Kidney (tissue), 14 donors: Measurements from ENCODE around the gene MT1G. TPM values are rescaled to one million over a fixed set of nuclear protein-coding genes. Genes with fewer than 3 reads are reported as not detected.

Experiments used
- DNase-seq, 5 donors: peaks; one replicate each; pipeline ENCODE4 v3.0.0-alpha.2; 2013 to 2020
- FAIRE-seq: peaks from 2 replicates; lab custom pipeline; 2012; peaks lifted over from hg19 to GRCh38; lab: Jason Lieb, UNC
- H3K27ac ChIP-seq, 2 donors: one replicate each; pipeline ENCODE4 v1.7.0; 2013; ENCODE audit warnings: low read depth in 2 of 2, low read length in 2 of 2, inconsistent platforms in 1 of 2
- H3K27me3 ChIP-seq: one replicate; pipeline ENCODE4 v1.7.1; 2013; ENCODE audit warnings: low read length, inconsistent platforms; ENCODE audit not compliant: control insufficient read depth, insufficient read depth
- H3K36me3 ChIP-seq, 3 donors: one replicate each; pipeline versions ENCODE4 v1.7.0 to v1.7.1; 2013; ENCODE audit warnings: low read length in 3 of 3, control low read depth in 1 of 3, inconsistent platforms in 1 of 3; ENCODE audit not compliant: insufficient read depth in 3 of 3, control insufficient read depth in 2 of 3
- H3K4me1 ChIP-seq, 3 donors: one replicate each; pipeline versions ENCODE4 v1.7.0 to v1.7.1; 2013; ENCODE audit warnings: low read length in 3 of 3, inconsistent platforms in 1 of 3, low read depth in 1 of 3; ENCODE audit not compliant: control insufficient read depth in 2 of 3, insufficient read depth in 2 of 3
- H3K4me3 ChIP-seq, 3 donors: one replicate each; pipeline versions ENCODE4 v1.7.0 to v1.8.1; 2013; ENCODE audit warnings: low read length in 3 of 3, control low read depth in 1 of 3, inconsistent platforms in 1 of 3
- H3K9ac ChIP-seq, 3 donors: one replicate each; pipeline versions ENCODE4 v1.7.0 to v1.7.1; 2013; ENCODE audit warnings: low read length in 3 of 3, control low read depth in 1 of 3, inconsistent platforms in 1 of 3
- H3K9me3 ChIP-seq, 3 donors: one replicate each; pipeline versions ENCODE4 v1.7.0 to v1.7.1; 2013; ENCODE audit warnings: low read length in 3 of 3, control low read depth in 1 of 3, inconsistent platforms in 1 of 3; ENCODE audit not compliant: control insufficient read depth in 2 of 3, insufficient read depth in 1 of 3
- intact Hi-C: fragments of 100-400 bp; cut with DNase I; formaldehyde crosslinking; loops from one replicate; pipeline ENCODE4 v1.11.1; 2022
- polyA plus RNA-seq: library from polyadenylated mRNA; stranded (reverse); fragments of 350-450 nt; fragmentation: Illumina TruSeq; extraction: RNeasy Lipid Tissue Mini Kit (QIAGEN cat#74804); gene quantifications from one replicate; pipeline ENCODE4 v1.2.3, GENCODE V29; 2014; ENCODE audit warnings: low read depth, low replicate concordance; ENCODE audit not compliant: insufficient read depth
- total RNA-seq: library from RNA; stranded (reverse); fragmentation: NEBNext Ultra II Directional; extraction: Animal tissue kit (Norgen Biotek cat#: 25700); gene quantifications from one replicate; pipeline ENCODE4 v1.2.1, GENCODE V29; 2021
- TF ChIP-seq, protein P1 (sequence below): IDR thresholded peaks from 3 replicates; pipeline ENCODE4 v1.5.1; 2012; ENCODE audit warnings: mild to moderate bottlenecking, moderate library complexity, borderline replicate concordance; ENCODE audit not compliant: insufficient read depth; ENCODE audit errors: extremely low read depth
- donor health status: control.
- donor health status: control.
- donor health status: control.
- donor health status: control.
- donor health status: control.
- donor health status: DM: yes; HTN: yes; CAD: no.
- donor health status: Normal renal cell carcinoma (clear cell type).

Gene MT1G
- total and polyA plus RNA-seq, 2 donors from 2014 or later, result 33.6 to 2,564 TPM

DNA sequence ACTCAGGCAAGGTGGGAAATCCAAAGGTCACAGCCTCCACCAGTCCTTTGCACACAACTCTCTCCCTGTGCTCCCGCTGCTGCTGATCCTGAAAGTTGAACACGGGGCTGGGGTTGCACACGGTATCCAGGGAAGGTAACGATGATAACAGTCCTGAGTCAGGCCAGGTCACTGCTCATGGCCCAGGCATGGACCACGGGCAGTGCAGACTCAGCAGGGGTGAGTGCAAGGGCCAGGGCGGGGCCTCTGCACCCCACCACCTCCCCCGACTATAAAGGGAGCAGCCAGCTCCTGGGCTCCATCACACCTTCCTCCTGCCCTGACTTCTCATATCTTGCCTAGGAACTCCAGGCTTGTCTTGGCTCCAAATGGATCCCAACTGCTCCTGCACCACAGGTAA, 16.3 kb downstream of the MT1G start, which contains the start of gene MT1B:
TSS of gene MT1B (plus strand) at position 301 of the 400 bp plus-strand sequence. CDS start at position 369, 68 bp downstream.
- no peak for FAIRE-seq
- DNase-seq, result no peak

DNA sequence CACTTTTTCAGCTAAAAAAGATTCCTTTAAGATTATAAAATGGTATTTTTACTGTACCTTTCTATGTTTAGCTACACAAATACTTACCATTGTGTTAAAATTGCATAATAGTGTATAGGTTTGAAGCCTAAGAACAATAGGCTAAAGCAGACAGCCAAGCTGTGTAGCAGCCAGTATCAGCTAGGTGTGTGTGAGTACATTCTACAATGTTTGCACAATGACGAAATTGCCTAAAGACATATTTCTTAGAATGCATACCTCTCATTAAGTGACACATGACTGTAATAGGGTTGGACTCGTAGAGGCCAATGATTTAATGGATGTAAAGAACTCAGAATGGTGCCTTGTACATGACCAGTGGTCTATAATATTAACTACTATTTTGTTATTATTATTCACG, 18.0 kb downstream of the MT1G start:
- FAIRE-seq (no peak), DNase-seq (no peak)
- peaks cover 24% of the 10 kb centered on the region for H3K27me3 ChIP-seq
- H3K4me1 ChIP-seq, result no peaks in the 10 kb centered on the region
- H3K27ac ChIP-seq, result no peak overlapping the region
- no peak overlapping the region for H3K4me3 ChIP-seq
- intact Hi-C loops, result no loop called here
- no peak overlapping the region for H3K9ac ChIP-seq
- H3K9me3 ChIP-seq, result no peaks in the 10 kb centered on the region
- no peaks in the 10 kb centered on the region for H3K36me3 ChIP-seq
- TF ChIP-seq, protein P1, sequence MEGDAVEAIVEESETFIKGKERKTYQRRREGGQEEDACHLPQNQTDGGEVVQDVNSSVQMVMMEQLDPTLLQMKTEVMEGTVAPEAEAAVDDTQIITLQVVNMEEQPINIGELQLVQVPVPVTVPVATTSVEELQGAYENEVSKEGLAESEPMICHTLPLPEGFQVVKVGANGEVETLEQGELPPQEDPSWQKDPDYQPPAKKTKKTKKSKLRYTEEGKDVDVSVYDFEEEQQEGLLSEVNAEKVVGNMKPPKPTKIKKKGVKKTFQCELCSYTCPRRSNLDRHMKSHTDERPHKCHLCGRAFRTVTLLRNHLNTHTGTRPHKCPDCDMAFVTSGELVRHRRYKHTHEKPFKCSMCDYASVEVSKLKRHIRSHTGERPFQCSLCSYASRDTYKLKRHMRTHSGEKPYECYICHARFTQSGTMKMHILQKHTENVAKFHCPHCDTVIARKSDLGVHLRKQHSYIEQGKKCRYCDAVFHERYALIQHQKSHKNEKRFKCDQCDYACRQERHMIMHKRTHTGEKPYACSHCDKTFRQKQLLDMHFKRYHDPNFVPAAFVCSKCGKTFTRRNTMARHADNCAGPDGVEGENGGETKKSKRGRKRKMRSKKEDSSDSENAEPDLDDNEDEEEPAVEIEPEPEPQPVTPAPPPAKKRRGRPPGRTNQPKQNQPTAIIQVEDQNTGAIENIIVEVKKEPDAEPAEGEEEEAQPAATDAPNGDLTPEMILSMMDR, result no peak

More for the DNA sequence above, 16.3 kb downstream of the MT1G start, which contains the start of gene MT1B:
- Histone ChIP-seq H3K36me3 (no peaks in the 10 kb centered on the region), H3K27ac (no peak within 1 kb of the TSS), H3K4me3 (no peak within 1 kb of the TSS), H3K27me3 (peaks cover 12% of the 10 kb centered on the region), H3K4me1 (no peaks in the 10 kb centered on the region), H3K9ac (no peak within 1 kb of the TSS), H3K9me3 (no peaks in the 10 kb centered on the region)
- TF ChIP-seq, protein P1, result no peak
- intact Hi-C loops, result no loop called here

DNA sequence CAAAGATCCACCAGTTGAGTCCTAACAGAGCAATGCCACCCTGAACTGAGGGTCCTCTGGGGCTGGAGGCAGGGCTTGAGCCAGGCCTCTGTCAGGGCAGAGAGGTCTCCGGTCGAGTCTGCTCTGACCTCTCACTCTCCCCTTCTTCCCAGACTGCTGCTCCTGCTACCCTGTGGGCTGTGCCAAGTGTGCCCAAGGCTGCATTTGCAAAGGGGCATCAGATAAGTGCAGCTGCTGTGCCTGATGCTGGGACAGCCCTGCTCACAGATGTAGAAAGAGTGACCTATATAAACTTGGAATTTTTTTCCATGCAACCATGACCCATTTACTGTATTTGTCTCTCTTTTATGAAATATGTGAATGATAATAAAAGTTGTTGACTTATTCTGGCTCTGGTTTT, 18.6 kb downstream of the MT1G start:
- FAIRE-seq (no peak), DNase-seq (no peak)
- intact Hi-C loops, result no loop called here
- H3K4me3 ChIP-seq, result no peak overlapping the region
- TF ChIP-seq, protein P1, result no peak
- no peak overlapping the region for H3K27ac ChIP-seq
- no peak overlapping the region for H3K9ac ChIP-seq
- H3K36me3 ChIP-seq, result no peaks in the 10 kb centered on the region
- H3K27me3 ChIP-seq, result peaks cover 30% of the 10 kb centered on the region
- no peaks in the 10 kb centered on the region for H3K9me3 ChIP-seq
- peaks cover 0 to under 1% (median 0%) of the 10 kb centered on the region in 3 donors for H3K4me1 ChIP-seq
